PC-9 (cell line): ENCODE data around the gene ACBD6. TPM values are rescaled to one million over a fixed set of nuclear protein-coding genes. Genes with fewer than 3 reads are reported as not detected.

Experiments used
- BruUV-seq: library from RNA; stranded (reverse); fragments of 400-500 nt; replicated peaks from 2 replicates; lab custom pipeline; 2021; lab: Mats Ljungman, UMichigan
- CTCF ChIA-PET: fragments of 300-600 bp; sonication (Branson Sonifier 250); formaldehyde crosslinking; loops from one replicate; lab custom pipeline; 2022; ENCODE audit warnings: antibody characterized with exemption; lab: Charles Lee
- POLR2A ChIA-PET: fragments of 300-600 bp; sonication (Branson Sonifier 250); formaldehyde crosslinking; loops from one replicate; lab custom pipeline; 2022; ENCODE audit warnings: antibody characterized with exemption; ENCODE audit not compliant: unreplicated experiment; lab: Charles Lee
- DNase-seq, 2 experiments: peaks; one replicate each; pipeline versions ENCODE4 v3.0.0 to v3.0.0-alpha.2; 2015 to 2022; ENCODE audit warnings: mixed read lengths in 1 of 2
- H2AFZ ChIP-seq: fragments of 200-600 bp; sonication (generic); 2 replicates; pipeline ENCODE4 v1.8.1; 2017; ENCODE audit warnings: antibody characterized with exemption
- H3F3A ChIP-seq: fragments of 200-600 bp; sonication (generic); 2 replicates; pipeline ENCODE4 v1.8.1; 2017; ENCODE audit warnings: antibody characterized with exemption, mild to moderate bottlenecking, low read depth; ENCODE audit not compliant: insufficient read depth
- H3K27ac ChIP-seq: fragments of 200-600 bp; sonication (generic); 2 replicates; pipeline ENCODE4 v1.6.1; 2016; ENCODE audit warnings: mixed run types
- H3K27me3 ChIP-seq: fragments of 200-600 bp; sonication (generic); 2 replicates; pipeline ENCODE4 v1.6.1; 2016; ENCODE audit warnings: low read depth, mixed run types; ENCODE audit not compliant: insufficient read depth
- H3K36me3 ChIP-seq: fragments of 200-600 bp; sonication (generic); 2 replicates; pipeline ENCODE4 v1.6.1; 2016; ENCODE audit warnings: low read depth, mixed run types
- H3K4me1 ChIP-seq: fragments of 200-600 bp; sonication (generic); replicated peaks from 2 replicates; pipeline ENCODE4 v1.6.1; 2016; ENCODE audit warnings: mixed run types; ENCODE audit not compliant: insufficient read depth
- H3K4me2 ChIP-seq: fragments of 200-600 bp; sonication (generic); 2 replicates; pipeline ENCODE4 v1.6.1; 2017; ENCODE audit warnings: mixed run types
- H3K4me3 ChIP-seq: fragments of 200-600 bp; sonication (generic); 2 replicates; pipeline ENCODE4 v1.6.1; 2016; ENCODE audit warnings: mixed run types
- H3K79me2 ChIP-seq: fragments of 200-600 bp; sonication (generic); 2 replicates; pipeline ENCODE4 v1.6.1; 2017; ENCODE audit warnings: low read depth, mixed run types
- H3K9me2 ChIP-seq: fragments of 200-600 bp; sonication (generic); 2 replicates; pipeline ENCODE4 v1.8.1; 2017; ENCODE audit warnings: mild to moderate bottlenecking; ENCODE audit not compliant: insufficient read depth
- H3K9me3 ChIP-seq: fragments of 200-600 bp; sonication (generic); 2 replicates; pipeline ENCODE4 v1.8.1; 2016; ENCODE audit warnings: low read depth; ENCODE audit not compliant: insufficient read depth
- H4K20me1 ChIP-seq: fragments of 200-600 bp; sonication (generic); 2 replicates; pipeline ENCODE4 v1.8.1; 2017; ENCODE audit not compliant: insufficient read depth
- CTCF ChIP-seq: fragments of 200-600 bp; sonication (generic); conservative IDR thresholded peaks from 2 replicates; pipeline ENCODE4 v1.6.1; 2017; ENCODE audit warnings: mixed run types, antibody characterized with exemption, mild to moderate bottlenecking, moderate library complexity
- EZH2 ChIP-seq: fragments of 200-600 bp; sonication (generic); IDR thresholded peaks from 2 replicates; pipeline ENCODE4 v1.8.0; 2017; ENCODE audit warnings: antibody characterized with exemption, low read depth
- intact Hi-C: fragments of 100-400 bp; cut with micrococcal nuclease; formaldehyde crosslinking; loops from one replicate; pipeline ENCODE4 v1.10.0; 2022; ENCODE audit not compliant: unreplicated experiment
- total RNA-seq: library from RNA; stranded (reverse); gene quantifications from 2 replicates; pipeline ENCODE4 v1.2.3, GENCODE V29; 2021

The ACBD6 gene
- total RNA-seq, 1 experiment from 2014 or later: 61.0 TPM

DNA sequence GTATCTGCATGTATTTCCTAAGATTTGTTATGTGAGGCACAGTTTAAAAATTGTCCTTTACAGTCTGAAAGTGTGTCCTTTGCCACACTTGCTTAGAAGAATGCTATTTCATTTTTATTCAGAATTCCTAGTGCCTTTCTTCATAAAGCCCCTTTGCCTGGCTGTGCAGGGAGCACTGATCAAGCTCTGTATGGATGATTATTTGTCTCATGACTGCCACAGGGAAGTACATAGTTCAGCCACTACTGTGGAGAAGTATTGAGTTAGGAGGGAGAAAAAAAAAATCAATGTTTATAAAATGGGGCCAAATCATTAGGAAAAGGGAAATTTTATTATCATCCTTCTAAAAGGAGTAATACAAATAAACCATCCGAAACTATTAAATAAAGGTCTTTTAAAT, 220.9 kb downstream of the ACBD6 start:
- TF ChIP-seq EZH2 (no peak), CTCF (no peak)
- ChIA-PET CTCF (no interaction called here), POLR2A (no interaction called here)
- Histone ChIP-seq H3F3A (no peaks in the 10 kb centered on the region), H3K27ac (no peak overlapping the region), H3K9me3 (no peaks in the 10 kb centered on the region), H3K79me2 (no peaks in the 10 kb centered on the region), H2AFZ (no peak overlapping the region), H3K4me2 (no peak overlapping the region), H3K27me3 (no peaks in the 10 kb centered on the region), H3K9me2 (no peaks in the 10 kb centered on the region), H3K4me3 (no peak overlapping the region), H3K4me1 (no peaks in the 10 kb centered on the region), H3K36me3 (0 out of 2 replicates have a peak, but pooled peaks cover under 1% of the 10 kb centered on the region), H4K20me1 (no peaks in the 10 kb centered on the region)
- DNase-seq: no peak
- no TSS peak for BruUV-seq
- intact Hi-C loops: no loop called here

DNA sequence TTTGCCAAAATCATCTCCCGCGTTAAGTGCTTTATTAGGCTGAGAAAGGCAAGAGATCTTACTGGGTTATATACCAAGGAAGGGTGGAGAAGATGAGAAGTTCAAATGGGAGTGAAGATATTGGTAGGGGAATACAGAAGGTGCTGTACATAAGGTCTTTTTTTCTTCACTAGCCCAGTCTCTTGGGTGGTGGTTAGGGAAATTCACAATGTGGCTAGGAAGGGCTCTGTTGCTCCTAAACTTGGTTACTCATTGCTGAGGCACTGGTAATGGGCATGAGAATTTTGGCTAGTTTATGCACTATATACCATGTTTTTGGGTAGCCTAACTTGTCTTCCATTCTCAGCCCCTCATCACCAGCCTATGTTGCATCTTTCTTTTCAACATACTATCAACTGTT, 221.8 kb downstream of the ACBD6 start:
- DNase-seq: no peak
- Histone ChIP-seq H3K79me2 (no peaks in the 10 kb centered on the region), H3K4me3 (no peak overlapping the region), H3K4me2 (no peak overlapping the region), H3K9me2 (no peaks in the 10 kb centered on the region), H3K9me3 (no peaks in the 10 kb centered on the region), H3K36me3 (no peaks in the 10 kb centered on the region), H3K4me1 (no peaks in the 10 kb centered on the region), H3K27me3 (no peaks in the 10 kb centered on the region), H2AFZ (no peak overlapping the region), H4K20me1 (no peaks in the 10 kb centered on the region), H3K27ac (no peak overlapping the region), H3F3A (no peaks in the 10 kb centered on the region)
- intact Hi-C loops: no loop called here
- ChIA-PET POLR2A (no interaction called here), CTCF (no interaction called here)
- TF ChIP-seq EZH2: no peak
- no peak for TF ChIP-seq CTCF
- no TSS peak for BruUV-seq

DNA sequence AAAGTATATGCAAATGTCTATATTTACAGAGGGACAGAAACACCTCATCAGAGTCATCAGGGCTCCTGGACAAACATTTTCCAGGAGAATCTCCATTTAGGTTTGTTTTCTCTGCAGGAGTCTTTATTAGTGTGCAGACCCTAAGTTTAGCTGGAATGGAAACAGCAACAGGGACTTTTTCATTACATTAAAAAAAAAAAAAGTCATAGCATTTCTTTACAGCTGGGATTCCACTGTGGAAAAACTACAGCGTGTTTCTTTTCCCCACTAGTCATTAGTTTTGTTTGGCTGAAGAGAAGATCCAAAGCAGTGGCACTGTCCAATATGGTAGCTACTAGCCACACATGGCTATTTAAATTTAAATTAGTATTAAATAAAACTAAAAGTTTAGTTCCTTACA, 222.7 kb downstream of the ACBD6 start:
- Histone ChIP-seq H3K27me3 (no peaks in the 10 kb centered on the region), H3K79me2 (no peaks in the 10 kb centered on the region), H3K4me1 (no peaks in the 10 kb centered on the region), H3K4me3 (no peak overlapping the region), H3K27ac (no peak overlapping the region), H3K9me3 (no peaks in the 10 kb centered on the region), H3K36me3 (no peaks in the 10 kb centered on the region), H2AFZ (no peak overlapping the region), H3K9me2 (no peaks in the 10 kb centered on the region), H3F3A (no peaks in the 10 kb centered on the region), H4K20me1 (no peaks in the 10 kb centered on the region), H3K4me2 (no peak overlapping the region)
- DNase-seq: no peak
- no TSS peak for BruUV-seq
- CTCF ChIA-PET: no interaction called here
- POLR2A ChIA-PET: interaction anchor here (0.7 kb wide), 1 partner anchor 150 kb away, joined by 5 read pairs; no protein-coding TSS in a partner anchor
- no peak for TF ChIP-seq CTCF
- no peak for TF ChIP-seq EZH2
- intact Hi-C loops: no loop called here
